GM12801 (cell line): ENCODE measurements around the gene PADI2.

ENCODE experiments used
- TF ChIP-seq, protein P1 (sequence below): IDR thresholded peaks from one replicate; pipeline ENCODE4 v1.5.1; 2011; ENCODE audit warnings: control low read depth; ENCODE audit not compliant: insufficient read length; ENCODE audit errors: extremely low read depth

The PADI2 gene

DNA sequence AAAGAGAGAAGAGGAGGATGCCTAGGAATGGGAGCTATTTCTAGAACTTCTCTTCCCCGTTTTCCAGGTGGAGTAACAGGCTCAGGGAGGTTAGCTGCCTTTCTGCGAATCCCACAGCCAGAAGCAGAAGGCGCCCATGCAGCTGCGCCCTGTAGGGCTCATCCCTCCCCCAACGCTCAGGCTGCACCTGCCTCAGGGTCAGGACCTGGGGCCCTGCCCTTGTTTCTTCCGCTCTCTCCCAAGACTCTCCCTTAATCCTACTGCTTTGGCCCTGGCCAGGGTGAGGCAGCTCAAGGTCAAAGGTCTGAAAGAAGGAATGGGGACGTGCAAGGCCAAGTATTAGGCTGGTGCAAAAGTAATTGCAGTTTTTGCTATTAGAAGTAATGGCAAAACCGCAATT is 30.5 kb upstream of the PADI2 start:
- TF ChIP-seq, protein P1, sequence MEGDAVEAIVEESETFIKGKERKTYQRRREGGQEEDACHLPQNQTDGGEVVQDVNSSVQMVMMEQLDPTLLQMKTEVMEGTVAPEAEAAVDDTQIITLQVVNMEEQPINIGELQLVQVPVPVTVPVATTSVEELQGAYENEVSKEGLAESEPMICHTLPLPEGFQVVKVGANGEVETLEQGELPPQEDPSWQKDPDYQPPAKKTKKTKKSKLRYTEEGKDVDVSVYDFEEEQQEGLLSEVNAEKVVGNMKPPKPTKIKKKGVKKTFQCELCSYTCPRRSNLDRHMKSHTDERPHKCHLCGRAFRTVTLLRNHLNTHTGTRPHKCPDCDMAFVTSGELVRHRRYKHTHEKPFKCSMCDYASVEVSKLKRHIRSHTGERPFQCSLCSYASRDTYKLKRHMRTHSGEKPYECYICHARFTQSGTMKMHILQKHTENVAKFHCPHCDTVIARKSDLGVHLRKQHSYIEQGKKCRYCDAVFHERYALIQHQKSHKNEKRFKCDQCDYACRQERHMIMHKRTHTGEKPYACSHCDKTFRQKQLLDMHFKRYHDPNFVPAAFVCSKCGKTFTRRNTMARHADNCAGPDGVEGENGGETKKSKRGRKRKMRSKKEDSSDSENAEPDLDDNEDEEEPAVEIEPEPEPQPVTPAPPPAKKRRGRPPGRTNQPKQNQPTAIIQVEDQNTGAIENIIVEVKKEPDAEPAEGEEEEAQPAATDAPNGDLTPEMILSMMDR: no peak

DNA sequence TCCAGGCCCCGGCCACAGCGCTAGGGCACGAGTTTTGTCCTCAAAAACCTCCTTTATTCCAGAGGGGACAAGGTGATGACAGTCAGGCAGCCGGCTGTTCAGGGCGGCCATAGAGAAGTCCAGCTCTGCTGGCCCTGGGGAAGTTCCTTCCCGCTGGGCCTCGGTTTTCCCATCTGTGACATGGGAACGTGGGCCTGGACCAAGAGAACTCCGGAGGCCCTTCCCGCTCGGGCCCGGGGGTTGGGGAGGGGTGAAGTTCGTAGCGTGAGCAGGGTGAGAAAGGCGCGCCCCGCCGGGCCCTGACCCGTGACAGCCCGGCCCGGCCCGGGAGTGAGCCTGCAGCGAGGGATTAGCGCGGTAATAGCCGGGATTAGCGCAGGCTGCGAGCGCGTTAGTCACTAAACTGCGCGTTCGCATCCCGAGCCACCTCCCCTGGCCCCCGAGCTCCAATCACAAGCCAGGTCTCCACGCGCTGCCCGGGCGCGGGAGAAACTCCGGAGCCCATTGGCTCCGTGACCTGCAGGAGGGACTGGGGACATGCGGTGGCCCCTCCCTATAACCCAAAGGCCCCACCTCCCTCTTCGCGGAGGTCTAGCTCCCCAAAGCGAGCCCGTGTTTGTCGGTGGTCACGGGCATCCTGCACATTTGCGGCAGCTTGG is 29.8 kb upstream of the PADI2 start:
- TF ChIP-seq, protein P1: no peak

DNA sequence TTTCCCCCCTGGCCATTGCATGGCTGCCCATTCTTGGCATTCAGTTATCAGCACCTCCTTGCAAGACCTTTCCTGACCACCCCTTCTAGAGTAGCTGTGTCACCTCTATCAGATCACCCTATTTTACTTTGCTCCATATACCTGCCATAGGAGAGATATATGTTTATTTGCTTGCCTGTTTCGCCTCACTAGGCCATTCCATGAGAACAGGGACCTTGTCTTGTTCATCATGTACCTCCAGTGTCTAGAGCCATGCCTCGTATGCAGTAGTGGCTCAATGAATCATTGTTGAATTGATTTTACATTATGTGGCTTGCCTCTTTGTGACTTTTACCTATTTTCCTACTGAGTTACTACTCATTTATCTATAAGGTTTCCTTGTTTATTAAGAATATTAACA is 26.4 kb upstream of the PADI2 start:
- TF ChIP-seq, protein P1: no peak

DNA sequence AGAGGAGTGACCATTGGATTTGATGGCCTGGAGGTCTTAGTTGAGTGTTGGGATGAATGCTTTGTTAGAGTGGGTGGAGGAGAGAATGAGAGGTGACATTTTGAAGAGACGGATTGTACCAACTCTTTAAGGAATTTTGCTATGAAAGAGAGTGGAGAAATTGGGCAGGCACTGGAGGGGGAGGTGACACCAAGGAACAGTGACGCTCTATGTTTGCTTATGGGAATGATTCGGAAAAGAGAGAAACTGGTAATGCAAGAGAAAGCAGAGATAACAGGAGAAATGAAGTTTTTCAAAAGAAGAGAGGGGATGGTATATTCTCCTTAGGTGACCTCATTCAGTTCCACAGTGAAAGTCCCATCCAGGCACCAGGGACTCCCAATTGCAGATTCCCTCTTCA is 24.5 kb upstream of the PADI2 start:
- TF ChIP-seq, protein P1: no peak

DNA sequence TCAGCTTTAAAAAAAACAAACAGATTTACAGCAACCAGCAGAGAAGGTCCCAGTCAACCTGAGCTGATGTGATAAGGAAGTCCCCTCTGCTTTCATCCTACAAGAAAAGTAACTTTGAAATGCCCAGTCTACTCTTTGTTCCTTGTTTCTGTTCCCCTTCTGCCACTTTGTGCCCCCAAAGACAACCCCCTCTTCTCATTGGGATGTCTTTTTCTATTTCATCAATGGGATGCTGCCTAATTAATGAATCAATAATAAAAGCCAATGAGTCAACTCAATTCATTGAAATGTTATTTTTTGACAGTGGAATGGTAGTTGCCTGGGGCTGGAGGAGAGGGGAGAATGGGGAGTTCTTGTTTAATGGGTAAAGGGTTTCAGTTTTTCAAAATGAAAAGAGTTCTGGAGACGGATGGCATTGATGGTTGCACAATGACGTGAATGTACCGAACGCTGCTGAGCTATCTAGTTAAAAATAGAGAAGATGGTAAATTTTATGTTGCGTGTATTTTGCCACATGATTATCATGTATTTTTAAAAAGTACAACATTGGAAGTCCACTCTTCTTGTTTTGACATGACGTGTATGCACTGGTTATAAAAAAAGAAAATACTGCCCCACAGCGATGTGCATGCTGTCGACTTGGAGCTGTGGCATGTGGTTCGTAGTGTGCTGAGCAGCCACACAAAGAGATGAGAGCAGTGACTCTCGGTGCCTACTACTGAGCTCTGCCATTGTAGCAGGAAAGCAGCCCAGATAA is 22.4 kb upstream of the PADI2 start:
- TF ChIP-seq, protein P1: no peak

DNA sequence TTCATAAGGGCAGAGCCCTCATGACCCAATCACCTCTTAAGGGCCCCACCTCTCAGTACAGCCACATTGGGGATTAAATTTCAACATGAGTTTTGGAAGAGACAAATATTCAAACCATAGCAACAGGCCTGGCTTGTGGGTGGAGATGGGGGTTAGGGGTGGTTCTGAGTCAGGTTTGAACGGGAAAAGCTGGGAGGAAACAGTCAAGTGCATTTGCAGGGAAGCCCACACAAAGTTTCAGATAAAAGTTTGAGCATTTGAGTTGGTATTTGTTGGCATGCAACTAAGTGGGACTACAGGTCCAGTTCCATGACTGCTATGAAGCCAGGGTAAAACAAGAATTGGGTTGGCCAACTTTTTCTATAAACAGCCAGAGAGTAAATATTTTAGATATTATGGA is 21.0 kb upstream of the PADI2 start:
- TF ChIP-seq, protein P1: no peak

DNA sequence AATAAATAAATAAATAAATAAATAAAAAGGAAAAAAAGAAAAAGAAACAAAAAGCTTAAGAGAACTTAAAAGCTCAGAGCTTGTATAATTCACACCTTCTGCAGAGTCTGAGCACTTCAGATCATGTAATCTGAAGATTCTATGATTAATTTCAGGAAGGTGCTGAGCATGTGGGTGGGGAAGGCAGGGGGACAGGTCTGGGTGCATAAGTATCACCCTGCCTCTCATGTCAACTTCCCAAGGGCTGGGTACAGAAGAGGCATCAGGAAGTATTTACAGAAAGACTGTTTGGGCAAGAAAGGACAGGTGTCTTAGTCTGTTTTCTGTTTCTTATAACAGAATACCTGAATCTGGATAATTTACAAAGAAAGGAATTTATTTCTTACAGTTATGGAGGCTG is 20.4 kb upstream of the PADI2 start:
- TF ChIP-seq, protein P1: no peak
